GM23338 (cell line): Measurements from ENCODE around the gene INHA. TPM values are rescaled to one million over a fixed set of nuclear protein-coding genes. Genes with fewer than 3 reads are reported as not detected.

ENCODE experiments used
- ATAC-seq: fragments of 200-7000 bp; cut with Tn5 transposase; 3 replicates; pipeline ENCODE4 v1.9.1; 2020
- DNase-seq: peaks from one replicate; pipeline ENCODE4 v3.0.0-alpha.2; 2015; ENCODE audit warnings: low spot score
- H2AFZ ChIP-seq: fragments of 200-600 bp; sonication (generic); 2 replicates; pipeline ENCODE4 v1.8.0; 2016; ENCODE audit warnings: antibody characterized with exemption, mild to moderate bottlenecking, moderate library complexity
- H3F3A ChIP-seq: fragments of 200-600 bp; sonication (generic); replicated peaks from 2 replicates; pipeline ENCODE4 v1.8.0; 2017; ENCODE audit warnings: antibody characterized with exemption, mixed run types, low read depth
- H3K27ac ChIP-seq: fragments of 200-600 bp; sonication (generic); 2 replicates; pipeline ENCODE4 v1.6.1; 2016; ENCODE audit warnings: low read depth
- H3K27me3 ChIP-seq: fragments of 200-600 bp; sonication (generic); 2 replicates; pipeline ENCODE4 v1.8.0; 2016; ENCODE audit warnings: mild to moderate bottlenecking, mixed run types, moderate library complexity; ENCODE audit not compliant: insufficient read depth
- H3K36me3 ChIP-seq: fragments of 200-600 bp; sonication (generic); 2 replicates; pipeline ENCODE4 v1.8.0; 2016; ENCODE audit warnings: mild to moderate bottlenecking; ENCODE audit not compliant: insufficient read depth
- H3K4me1 ChIP-seq: fragments of 200-600 bp; sonication (generic); 2 replicates; pipeline ENCODE4 v1.8.0; 2016; ENCODE audit warnings: mild to moderate bottlenecking, moderate library complexity; ENCODE audit not compliant: insufficient read depth
- H3K4me2 ChIP-seq: fragments of 200-600 bp; sonication (generic); 2 replicates; pipeline ENCODE4 v1.7.1; 2017; ENCODE audit warnings: mixed run types
- H3K4me3 ChIP-seq: fragments of 200-600 bp; sonication (generic); 2 replicates; pipeline ENCODE4 v1.6.1; 2016; ENCODE audit warnings: mixed run types
- H3K79me2 ChIP-seq: fragments of 200-600 bp; sonication (generic); replicated peaks from 2 replicates; pipeline ENCODE4 v1.8.0; 2017; ENCODE audit warnings: mild to moderate bottlenecking; ENCODE audit not compliant: insufficient read depth
- H3K9me2 ChIP-seq: fragments of 200-600 bp; sonication (generic); 2 replicates; pipeline ENCODE4 v1.8.0; 2017; ENCODE audit not compliant: insufficient read depth
- H4K20me1 ChIP-seq: fragments of 200-600 bp; sonication (generic); replicated peaks from 2 replicates; pipeline ENCODE4 v1.8.0; 2017; ENCODE audit warnings: mild to moderate bottlenecking; ENCODE audit not compliant: insufficient read depth
- H3K27ac Mint-ChIP-seq: 2 replicates; pipeline ENCODE4 v1.8.0; 2020; ENCODE audit warnings: inconsistent platforms, mild to moderate bottlenecking, moderate library complexity, mixed read lengths
- H3K27me3 Mint-ChIP-seq: 3 replicates; pipeline ENCODE4 v1.8.0; 2022; ENCODE audit warnings: low read depth, mild to moderate bottlenecking, moderate library complexity, mixed read lengths, inconsistent platforms; ENCODE audit not compliant: insufficient read depth, poor library complexity
- H3K36me3 Mint-ChIP-seq: 3 replicates; pipeline ENCODE4 v1.8.0; 2021; ENCODE audit warnings: low read depth, mild to moderate bottlenecking, inconsistent platforms, moderate library complexity, mixed read lengths
- H3K4me1 Mint-ChIP-seq: 3 replicates; pipeline ENCODE4 v1.8.0; 2020; ENCODE audit warnings: mild to moderate bottlenecking, inconsistent platforms, mixed read lengths
- H3K4me3 Mint-ChIP-seq: 3 replicates; pipeline ENCODE4 v1.8.0; 2021; ENCODE audit warnings: moderate library complexity, mild to moderate bottlenecking, inconsistent platforms, mixed read lengths
- H3K9me3 Mint-ChIP-seq: 3 replicates; pipeline ENCODE4 v1.8.0; 2020; ENCODE audit warnings: moderate library complexity, mild to moderate bottlenecking, inconsistent platforms, mixed read lengths
- EZH2 ChIP-seq: fragments of 200-600 bp; sonication (generic); IDR thresholded peaks from one replicate; pipeline ENCODE4 v1.8.0; 2017; ENCODE audit warnings: antibody characterized with exemption, mild to moderate bottlenecking, low read depth; ENCODE audit not compliant: unreplicated experiment
- EZH2phosphoT487 ChIP-seq: fragments of 200-600 bp; sonication (generic); IDR thresholded peaks from one replicate; pipeline ENCODE4 v1.8.1; 2018; ENCODE audit warnings: antibody characterized with exemption; ENCODE audit not compliant: unreplicated experiment
- NANOG ChIP-seq: IDR thresholded peaks from 2 replicates; pipeline ENCODE4 v1.6.1; 2016; ENCODE audit warnings: antibody characterized with exemption, borderline replicate concordance
- POLR2AphosphoS5 ChIP-seq: IDR thresholded peaks from 2 replicates; pipeline ENCODE4 v1.6.1; 2016; ENCODE audit warnings: antibody characterized with exemption, low read depth
- ZNF331 ChIP-seq: fragments of 250-450 bp; sonication (Bioruptor Pico); IDR thresholded peaks from 2 replicates; pipeline ENCODE4 v1.5.0; 2020; ENCODE audit warnings: low read depth, mild to moderate bottlenecking, moderate library complexity
- ZNF462 ChIP-seq: fragments of 250-450 bp; sonication (Bioruptor Pico); IDR thresholded peaks from 2 replicates; pipeline ENCODE4 v1.5.0; 2020; ENCODE audit warnings: mild to moderate bottlenecking, moderate library complexity
- polyA plus RNA-seq: library from polyadenylated mRNA; unstranded; fragments of >200 nt; fragmentation: Nextera tagmentation; extraction: Ambion mirVana; gene quantifications from 2 replicates; pipeline ENCODE4 v1.2.1, GENCODE V29; 2016
- total RNA-seq: library from RNA; depleted of rRNA; stranded (reverse); fragments of >200 nt; shearing (Covaris generic); gene quantifications from 2 replicates; pipeline ENCODE4 v1.2.3, GENCODE V29; 2014
- TF ChIP-seq, protein P1 (sequence below), 2 experiments: fragments of 200-600 bp in 1 of 2; sonication (generic) in 1 of 2; conservative IDR thresholded peaks; 2 replicates each; pipeline versions ENCODE4 v1.5.1 to v1.6.1; 2016 to 2017; ENCODE audit warnings: antibody characterized with exemption in 2 of 2, low read depth in 2 of 2, mild to moderate bottlenecking in 2 of 2, moderate library complexity in 1 of 2
- TF ChIP-seq, protein P2 (sequence below): IDR thresholded peaks from one replicate; pipeline ENCODE4 v1.6.1; 2018; ENCODE audit warnings: antibody characterized with exemption; ENCODE audit not compliant: unreplicated experiment

Gene INHA
- total and polyA plus RNA-seq, 2 experiments from 2014 or later: 1.5 to 1.6 TPM

- Histone ChIP-seq H4K20me1 (no peaks in the 10 kb centered on the region; the same call in 1 of the 2 replicates), H3K4me3 (no peak overlapping the region), H3K4me2 (no peak overlapping the region), H3K27me3 (no peaks in the 10 kb centered on the region), H3K9me2 (no peaks in the 10 kb centered on the region), H3K36me3 (no peaks in the 10 kb centered on the region), H3K4me1 (no peaks in the 10 kb centered on the region), H3K79me2 (no peaks in the 10 kb centered on the region), H3K27ac (no peak overlapping the region), H2AFZ (no peak overlapping the region), H3F3A (no peaks in the 10 kb centered on the region)
- DNase-seq: peak; percentile 66
- H3K9me3 Mint-ChIP-seq: no peaks in the 10 kb centered on the region
- H3K27me3 Mint-ChIP-seq: peaks cover 7% of the 10 kb centered on the region
- TF ChIP-seq, protein P1, sequence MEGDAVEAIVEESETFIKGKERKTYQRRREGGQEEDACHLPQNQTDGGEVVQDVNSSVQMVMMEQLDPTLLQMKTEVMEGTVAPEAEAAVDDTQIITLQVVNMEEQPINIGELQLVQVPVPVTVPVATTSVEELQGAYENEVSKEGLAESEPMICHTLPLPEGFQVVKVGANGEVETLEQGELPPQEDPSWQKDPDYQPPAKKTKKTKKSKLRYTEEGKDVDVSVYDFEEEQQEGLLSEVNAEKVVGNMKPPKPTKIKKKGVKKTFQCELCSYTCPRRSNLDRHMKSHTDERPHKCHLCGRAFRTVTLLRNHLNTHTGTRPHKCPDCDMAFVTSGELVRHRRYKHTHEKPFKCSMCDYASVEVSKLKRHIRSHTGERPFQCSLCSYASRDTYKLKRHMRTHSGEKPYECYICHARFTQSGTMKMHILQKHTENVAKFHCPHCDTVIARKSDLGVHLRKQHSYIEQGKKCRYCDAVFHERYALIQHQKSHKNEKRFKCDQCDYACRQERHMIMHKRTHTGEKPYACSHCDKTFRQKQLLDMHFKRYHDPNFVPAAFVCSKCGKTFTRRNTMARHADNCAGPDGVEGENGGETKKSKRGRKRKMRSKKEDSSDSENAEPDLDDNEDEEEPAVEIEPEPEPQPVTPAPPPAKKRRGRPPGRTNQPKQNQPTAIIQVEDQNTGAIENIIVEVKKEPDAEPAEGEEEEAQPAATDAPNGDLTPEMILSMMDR (conservative IDR thresholded peaks at IDR 0.05; ENCODE audit: low read depth in 2 of 2): peak; percentile 53 to 85
- TF ChIP-seq EZH2: no peak
- no peak overlapping the region for H3K4me3 Mint-ChIP-seq
- peaks cover 3% of the 10 kb centered on the region; the same call in 1 of the 3 replicates for H3K36me3 Mint-ChIP-seq
- no peak overlapping the region for H3K27ac Mint-ChIP-seq
- peak; percentile 86 for ATAC-seq
- no peaks in the 10 kb centered on the region; the same call in 2 of the 3 replicates for H3K4me1 Mint-ChIP-seq
Observed at GRCh38 chr2:219619235-219619634, 47.1 kb downstream of the INHA start.

- no peaks in the 10 kb centered on the region for H3K36me3 ChIP-seq
- no peaks in the 10 kb centered on the region for H3K9me3 Mint-ChIP-seq
- DNase-seq (no peak), ATAC-seq (no peak)
- no peaks in the 10 kb centered on the region for H3F3A ChIP-seq
- H3K4me1 ChIP-seq: no peaks in the 10 kb centered on the region
- no peak overlapping the region for H3K4me2 ChIP-seq
- H4K20me1 ChIP-seq: no peaks in the 10 kb centered on the region; the same call in 1 of the 2 replicates
- H3K36me3 Mint-ChIP-seq: no peaks in the 10 kb centered on the region
- H3K27ac ChIP-seq: no peak overlapping the region
- no peaks in the 10 kb centered on the region for H3K79me2 ChIP-seq
- H3K4me3 Mint-ChIP-seq: no peak overlapping the region
- peaks cover 7% of the 10 kb centered on the region for H3K27me3 Mint-ChIP-seq
- H3K4me3 ChIP-seq: no peak overlapping the region
- H3K27me3 ChIP-seq: no peaks in the 10 kb centered on the region
- H2AFZ ChIP-seq: no peak overlapping the region
- no peak overlapping the region for H3K27ac Mint-ChIP-seq
- no peaks in the 10 kb centered on the region; the same call in 2 of the 3 replicates for H3K4me1 Mint-ChIP-seq
- no peaks in the 10 kb centered on the region for H3K9me2 ChIP-seq
- no peak for TF ChIP-seq ZNF462
- no peak for TF ChIP-seq EZH2
- TF ChIP-seq POLR2AphosphoS5: no peak
- no peak for TF ChIP-seq NANOG
- TF ChIP-seq, protein P2, sequence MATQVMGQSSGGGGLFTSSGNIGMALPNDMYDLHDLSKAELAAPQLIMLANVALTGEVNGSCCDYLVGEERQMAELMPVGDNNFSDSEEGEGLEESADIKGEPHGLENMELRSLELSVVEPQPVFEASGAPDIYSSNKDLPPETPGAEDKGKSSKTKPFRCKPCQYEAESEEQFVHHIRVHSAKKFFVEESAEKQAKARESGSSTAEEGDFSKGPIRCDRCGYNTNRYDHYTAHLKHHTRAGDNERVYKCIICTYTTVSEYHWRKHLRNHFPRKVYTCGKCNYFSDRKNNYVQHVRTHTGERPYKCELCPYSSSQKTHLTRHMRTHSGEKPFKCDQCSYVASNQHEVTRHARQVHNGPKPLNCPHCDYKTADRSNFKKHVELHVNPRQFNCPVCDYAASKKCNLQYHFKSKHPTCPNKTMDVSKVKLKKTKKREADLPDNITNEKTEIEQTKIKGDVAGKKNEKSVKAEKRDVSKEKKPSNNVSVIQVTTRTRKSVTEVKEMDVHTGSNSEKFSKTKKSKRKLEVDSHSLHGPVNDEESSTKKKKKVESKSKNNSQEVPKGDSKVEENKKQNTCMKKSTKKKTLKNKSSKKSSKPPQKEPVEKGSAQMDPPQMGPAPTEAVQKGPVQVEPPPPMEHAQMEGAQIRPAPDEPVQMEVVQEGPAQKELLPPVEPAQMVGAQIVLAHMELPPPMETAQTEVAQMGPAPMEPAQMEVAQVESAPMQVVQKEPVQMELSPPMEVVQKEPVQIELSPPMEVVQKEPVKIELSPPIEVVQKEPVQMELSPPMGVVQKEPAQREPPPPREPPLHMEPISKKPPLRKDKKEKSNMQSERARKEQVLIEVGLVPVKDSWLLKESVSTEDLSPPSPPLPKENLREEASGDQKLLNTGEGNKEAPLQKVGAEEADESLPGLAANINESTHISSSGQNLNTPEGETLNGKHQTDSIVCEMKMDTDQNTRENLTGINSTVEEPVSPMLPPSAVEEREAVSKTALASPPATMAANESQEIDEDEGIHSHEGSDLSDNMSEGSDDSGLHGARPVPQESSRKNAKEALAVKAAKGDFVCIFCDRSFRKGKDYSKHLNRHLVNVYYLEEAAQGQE: no peak
- TF ChIP-seq ZNF331: no peak
- TF ChIP-seq EZH2phosphoT487: no peak
Observed at GRCh38 chr2:219620546-219620945, 48.4 kb downstream of the INHA start.
